ENCODE data around the gene DENND4A.
A peak's percentile ranks its signal among the peaks of the same experiment; 100 is the strongest.
"Not testable (repeated sequence)": the region's sequence is repeated elsewhere in the genome, so short reads cannot be mapped to it uniquely, and the experiment has no call there.

DENND4A gene

GRCh38 chr15:65787260-65787659 is 4.8 kb downstream of the DENND4A start:
- no peak for TF ChIP-seq CTCF (IDR thresholded peaks at IDR 0.05; ENCODE audit: low read depth, low read length, missing control alignments)
- peak overlapping the region; percentile 29; the same call in 1 of the 2 replicates for H3K4me3 ChIP-seq (ENCODE audit: low read depth, low read length)
- DNase-seq (ENCODE audit: low read depth): no peak

GRCh38 chr15:65785151-65785550 is 6.9 kb downstream of the DENND4A start:
- no peak for TF ChIP-seq CTCF (IDR thresholded peaks at IDR 0.05; ENCODE audit: low read depth, low read length, missing control alignments)
- H3K4me3 ChIP-seq (ENCODE audit: low read depth, low read length): no peak overlapping the region
- DNase-seq (ENCODE audit: low read depth): no peak

GRCh38 chr15:65783872-65784271 is 8.2 kb downstream of the DENND4A start:
- H3K4me3 ChIP-seq (ENCODE audit: low read depth, low read length): no peak overlapping the region
- no peak for TF ChIP-seq CTCF (IDR thresholded peaks at IDR 0.05; ENCODE audit: low read depth, low read length, missing control alignments)
- DNase-seq (ENCODE audit: low read depth): no peak

GRCh38 chr15:65782096-65782495 is 10.0 kb downstream of the DENND4A start:
- no peak for TF ChIP-seq CTCF (IDR thresholded peaks at IDR 0.05; ENCODE audit: low read depth, low read length, missing control alignments)
- no peak for DNase-seq (ENCODE audit: low read depth)
- H3K4me3 ChIP-seq (ENCODE audit: low read depth, low read length): no peak overlapping the region

GRCh38 chr15:65778701-65779100 is 13.4 kb downstream of the DENND4A start:
- DNase-seq (ENCODE audit: low read depth); H3K4me3 ChIP-seq (ENCODE audit: low read depth, low read length): not testable (repeated sequence)

GRCh38 chr15:65778269-65778668 is 13.8 kb downstream of the DENND4A start:
- no peak overlapping the region for H3K4me3 ChIP-seq (ENCODE audit: low read depth, low read length)
- no peak for DNase-seq (ENCODE audit: low read depth)
- TF ChIP-seq CTCF (IDR thresholded peaks at IDR 0.05; ENCODE audit: low read depth, low read length, missing control alignments): no peak

- no peak overlapping the region for H3K4me3 ChIP-seq (ENCODE audit: low read depth, low read length)
These were observed 14.2 kb downstream of the DENND4A start for GRCh38 chr15:65777843-65778242.

More at GRCh38 chr15:65777843-65778242, 14.2 kb downstream of the DENND4A start:
- TF ChIP-seq CTCF (IDR thresholded peaks at IDR 0.05; ENCODE audit: low read depth, low read length, missing control alignments): no peak
- DNase-seq (ENCODE audit: low read depth): no peak
